K562 (cell line): Measurements from ENCODE around the gene FAM222A. TPM values are rescaled to one million over a fixed set of nuclear protein-coding genes. Genes with fewer than 3 reads are reported as not detected.
A peak's percentile ranks its signal among the peaks of the same experiment; 100 is the strongest.

ENCODE experiments used
- AFF4 ChIP-seq: sonication (generic); formaldehyde crosslinking; IDR thresholded peaks from 2 replicates; pipeline ENCODE4 v1.8.0; 2023; ENCODE audit warnings: mild to moderate bottlenecking, missing genetic modification reagents
- BRD9 ChIP-seq: fragments of 450-650 bp; IDR thresholded peaks from 2 replicates; pipeline ENCODE4 v1.6.1; 2018; ENCODE audit warnings: low read depth; ENCODE audit not compliant: partially characterized antibody
- C11orf30 ChIP-seq: fragments of 450-650 bp; IDR thresholded peaks from 2 replicates; pipeline ENCODE4 v1.6.1; 2016; ENCODE audit warnings: low read depth, mild to moderate bottlenecking
- CTBP1 ChIP-seq: fragments of 450-650 bp; IDR thresholded peaks from 2 replicates; pipeline ENCODE4 v1.6.1; 2016; ENCODE audit warnings: borderline replicate concordance
- DLX4 ChIP-seq: fragments of 250-450 bp; sonication (Bioruptor Pico); IDR thresholded peaks from 2 replicates; pipeline ENCODE4 v1.6.1; 2021; ENCODE audit warnings: mild to moderate bottlenecking
- FOXK1 ChIP-seq: sonication (generic); formaldehyde crosslinking; IDR thresholded peaks from 2 replicates; pipeline ENCODE4 v1.8.0; 2022; ENCODE audit warnings: missing genetic modification reagents, mild to moderate bottlenecking, borderline replicate concordance
- HNRNPUL1 ChIP-seq: fragments of 200-400 bp; formaldehyde crosslinking; IDR thresholded peaks from 2 replicates; pipeline ENCODE4 v1.6.1; 2017; ENCODE audit warnings: low read length
- HSF4 ChIP-seq: fragments of 250-450 bp; sonication (Bioruptor Pico); IDR thresholded peaks from 2 replicates; pipeline ENCODE4 v2.1.2; 2022; ENCODE audit warnings: mild to moderate bottlenecking, moderate library complexity, borderline replicate concordance
- MED1 ChIP-seq: sonication (generic); formaldehyde crosslinking; IDR thresholded peaks from 2 replicates; pipeline ENCODE4 v1.8.1; 2023; ENCODE audit warnings: missing genetic modification reagents, borderline replicate concordance
- MNT ChIP-seq, 2 experiments: fragments of 450-650 bp; conservative IDR thresholded peaks; 2 replicates each; pipeline ENCODE4 v1.6.1; 2017; ENCODE audit warnings: mild to moderate bottlenecking in 2 of 2, moderate library complexity in 2 of 2
- NFATC3 ChIP-seq: fragments of 450-650 bp; IDR thresholded peaks from 2 replicates; pipeline ENCODE4 v1.6.1; 2017; ENCODE audit warnings: mild to moderate bottlenecking
- NUFIP1 ChIP-seq: fragments of 450-650 bp; IDR thresholded peaks from 2 replicates; pipeline ENCODE4 v1.6.1; 2018; ENCODE audit not compliant: partially characterized antibody
- PHTF2 ChIP-seq: fragments of 250-450 bp; sonication (Bioruptor Pico); IDR thresholded peaks from 2 replicates; pipeline ENCODE4 v1.5.0; 2021; ENCODE audit warnings: mild to moderate bottlenecking
- POLR3A ChIP-seq: IDR thresholded peaks from 2 replicates; pipeline ENCODE4 v1.6.1; 2011; ENCODE audit warnings: borderline replicate concordance, mild to moderate bottlenecking, moderate library complexity; ENCODE audit not compliant: insufficient read length, insufficient read depth; ENCODE audit errors: extremely low read depth
- PPARD ChIP-seq: fragments of 250-450 bp; sonication (Bioruptor Pico); IDR thresholded peaks from 2 replicates; pipeline ENCODE4 v1.8.0; 2022; ENCODE audit warnings: inconsistent platforms, mild to moderate bottlenecking, moderate library complexity
- RBM25 ChIP-seq: fragments of 200-400 bp; formaldehyde crosslinking; IDR thresholded peaks from 2 replicates; pipeline ENCODE4 v1.6.1; 2018; ENCODE audit warnings: low read length, low read depth, moderate library complexity; ENCODE audit not compliant: severe bottlenecking
- RCOR1 ChIP-seq, 2 experiments: IDR thresholded peaks; 2 replicates each; pipeline ENCODE4 v1.6.1; 2012; ENCODE audit warnings: low read depth in 2 of 2, low read length in 2 of 2, borderline replicate concordance in 1 of 2, improper control_type of control experiment in 1 of 2
- RFX5 ChIP-seq: IDR thresholded peaks from 2 replicates; pipeline ENCODE4 v1.6.1; 2011; ENCODE audit warnings: low read depth, mild to moderate bottlenecking, improper control_type of control experiment, low read length
- SMAD2 ChIP-seq: fragments of 150-350 bp; IDR thresholded peaks from 2 replicates; pipeline ENCODE4 v1.6.1; 2014; ENCODE audit warnings: low read depth, mild to moderate bottlenecking, low read length
- ZFP36 ChIP-seq: fragments of 150-350 bp; IDR thresholded peaks from 2 replicates; pipeline ENCODE4 v1.6.1; 2018; ENCODE audit warnings: low read length, low read depth; ENCODE audit not compliant: partially characterized antibody
- ZNF174 ChIP-seq: fragments of 250-450 bp; sonication (Bioruptor Pico); IDR thresholded peaks from 2 replicates; pipeline ENCODE4 v1.4.0; 2020; ENCODE audit warnings: mild to moderate bottlenecking
- ZNF354B ChIP-seq: fragments of 250-450 bp; sonication (Bioruptor Pico); IDR thresholded peaks from 2 replicates; pipeline ENCODE4 v1.4.0; 2020
- ZNF431 ChIP-seq: sonication (generic); formaldehyde crosslinking; IDR thresholded peaks from 2 replicates; pipeline ENCODE4 v1.8.0; 2022; ENCODE audit warnings: mild to moderate bottlenecking, missing genetic modification reagents
- ZNF511 ChIP-seq: sonication (generic); formaldehyde crosslinking; IDR thresholded peaks from 2 replicates; pipeline ENCODE4 v1.8.0; 2022; ENCODE audit warnings: mild to moderate bottlenecking, missing genetic modification reagents
- ZNF551 ChIP-seq: fragments of 250-450 bp; sonication (Bioruptor Pico); IDR thresholded peaks from 2 replicates; pipeline ENCODE4 v1.5.0; 2021; ENCODE audit warnings: mild to moderate bottlenecking, moderate library complexity
- ZNF830 ChIP-seq: fragments of 250-450 bp; sonication (Bioruptor Pico); IDR thresholded peaks from 2 replicates; pipeline ENCODE4 v1.5.0; 2021; ENCODE audit warnings: mild to moderate bottlenecking
- polyA plus RNA-seq, 8 experiments: library from polyadenylated mRNA; depleted of rRNA in 4 of 8; stranded (reverse) in 5 of 8; unstranded in 3 of 8; fragments of >200 nt; fragmentation: Nextera tagmentation in 2 of 8; fragmentation: Illumina TruSeq in 1 of 8; extraction: Ambion mirVana in 2 of 8; extraction: Trizol in 1 of 8; gene quantifications; 2 replicates each; pipeline versions ENCODE4 v1.2.1 to v1.2.3, GENCODE V29; 2011 to 2014; ENCODE audit warnings: inconsistent platforms in 1 of 8, missing spikeins in 1 of 8
- total RNA-seq, 7 experiments: library from RNA; depleted of rRNA in 6 of 7; stranded (reverse); fragments of >200 nt in 6 of 7; fragmentation: Illumina TruSeq in 2 of 7; extraction: Trizol in 2 of 7; gene quantifications; 2 replicates each; pipeline versions ENCODE4 v1.2.1 to v1.2.3, GENCODE V29; 2011 to 2021; ENCODE audit warnings: low replicate concordance in 1 of 7

The FAM222A gene
- total and polyA plus RNA-seq, 9 of the 15 experiments (the other 6 are each of a cell fraction or from before 2014, with no cell fraction given), result 0.03 to 0.36 (median 0.12) TPM; not detected in 1

GRCh38 chr12:109698820-109699219 lies 14.8 kb upstream of the FAM222A start (continued):
- no peak for TF ChIP-seq MNT (conservative IDR thresholded peaks at IDR 0.05)
- TF ChIP-seq DLX4 (CRISPR knock-in tag), result no peak
- TF ChIP-seq ZNF174 (CRISPR knock-in tag), result no peak
- no peak for TF ChIP-seq ZNF830 (CRISPR knock-in tag)
- TF ChIP-seq FOXK1 (CRISPR knock-in tag), result no peak
- no peak for TF ChIP-seq RFX5
- peak; percentile 73 for TF ChIP-seq RBM25
- no peak for TF ChIP-seq C11orf30
- no peak for TF ChIP-seq PHTF2 (CRISPR knock-in tag)
- peak; percentile 42 for TF ChIP-seq BRD9
- no peak for TF ChIP-seq ZNF354B (CRISPR knock-in tag)
- no peak for TF ChIP-seq NUFIP1
- no peak for TF ChIP-seq HSF4 (CRISPR knock-in tag)
- TF ChIP-seq SMAD2, result no peak
- no peak for TF ChIP-seq AFF4 (CRISPR knock-in tag)
- TF ChIP-seq ZNF551 (CRISPR knock-in tag), result no peak
- TF ChIP-seq ZNF511 (CRISPR knock-in tag), result no peak
- no peak for TF ChIP-seq HNRNPUL1
- no peak for TF ChIP-seq POLR3A
- TF ChIP-seq CTBP1, result no peak
- TF ChIP-seq RCOR1 (IDR thresholded peaks at IDR 0.05; ENCODE audit: borderline replicate concordance in 1 of 2, low read depth in 2 of 2, low read length in 2 of 2), result no peak
- TF ChIP-seq ZNF431 (CRISPR knock-in tag), result no peak
- no peak for TF ChIP-seq MED1 (CRISPR knock-in tag)
- TF ChIP-seq PPARD (CRISPR knock-in tag), result no peak
- TF ChIP-seq NFATC3, result no peak
- TF ChIP-seq ZFP36, result peak; percentile 74
